Effector CD4-positive, alpha-beta T cell (primary cell): Measurements from ENCODE around the gene CDK6.
"Not testable (repeated sequence)": the region's sequence is repeated elsewhere in the genome, so short reads cannot be mapped to it uniquely, and the experiment has no call there.

Source experiments
- DNase-seq: peaks from one replicate; pipeline ENCODE4 v3.0.0-alpha.2; 2020
- total RNA-seq: gene quantifications from one replicate; lab custom pipeline; 2026; lab: John Stamatoyannopoulos, UW

CDK6 gene
- 79.0 reads per million, percentile 78 among the genes with 10 or more reads in this experiment for total RNA-seq

DNA sequence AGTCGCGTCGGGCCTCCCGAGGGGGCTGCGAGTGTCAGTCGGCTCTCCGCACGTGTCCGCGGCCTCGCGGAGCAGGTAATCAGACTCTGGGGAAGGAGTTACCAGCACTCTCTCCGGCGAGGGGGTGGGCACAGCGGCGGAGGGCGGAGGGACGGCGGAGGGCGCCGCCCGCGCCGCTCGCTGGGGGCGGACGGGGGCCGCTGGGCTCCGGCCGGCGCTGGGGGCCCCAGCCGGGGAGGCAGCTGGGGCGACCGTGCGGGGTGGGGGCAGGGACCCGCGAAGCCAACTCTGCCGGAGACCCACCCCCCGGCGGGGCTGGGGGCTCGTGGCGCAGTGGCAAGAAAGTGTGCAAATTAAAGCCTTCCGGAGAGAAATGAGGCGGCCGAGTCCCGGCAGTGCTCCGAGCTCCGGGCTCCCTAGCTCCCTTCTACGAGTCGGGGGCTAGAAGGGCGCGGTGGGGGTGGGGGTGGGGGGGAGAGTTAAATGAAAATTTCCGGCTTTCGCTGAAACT is at the start of gene CDK6:
Gene CDK6, minus strand, starts transcription at position 85 of the 511 bp plus-strand sequence. CDS start 3,250 bp downstream, outside the sequence.
- peak; percentile 48 for DNase-seq

DNA sequence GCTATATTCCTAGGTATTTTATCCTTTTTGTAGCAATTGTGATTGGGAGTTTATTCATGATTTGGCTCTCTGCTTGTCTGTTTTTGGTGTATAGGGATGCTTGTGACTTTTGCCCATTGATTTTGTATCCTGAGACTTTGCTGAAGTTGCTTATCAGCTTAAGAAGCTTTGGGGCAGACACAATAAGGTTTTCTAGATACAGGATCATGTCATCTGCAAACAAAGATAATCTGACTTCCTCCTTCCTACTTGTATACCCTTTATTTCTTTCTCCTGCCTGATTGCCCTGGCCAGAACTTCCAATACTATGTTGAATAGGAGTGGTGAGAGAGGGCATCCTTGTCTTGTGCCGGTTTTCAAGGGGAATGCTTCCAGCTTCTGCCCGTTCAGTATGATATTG is 49.7 kb upstream of the CDK6 start:
- not testable (repeated sequence) for DNase-seq

DNA sequence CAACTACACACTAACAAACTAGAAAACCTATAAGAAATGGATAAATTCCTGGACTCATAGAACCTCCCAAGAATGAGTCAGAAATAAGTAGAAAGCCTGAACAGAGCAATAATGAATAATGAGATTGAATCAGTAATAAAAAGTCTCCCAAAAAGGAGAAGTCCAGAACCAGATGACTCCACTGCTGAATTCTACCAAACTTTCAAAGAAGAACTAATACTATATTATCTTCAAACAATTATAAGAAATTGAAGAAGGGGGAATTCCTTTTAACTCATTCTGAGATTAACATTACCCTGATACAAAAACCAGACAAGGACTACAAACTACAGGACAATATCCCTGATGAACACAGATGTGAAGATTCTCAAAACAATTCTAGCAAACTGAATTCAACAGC is 47.8 kb upstream of the CDK6 start:
- DNase-seq, result no peak

DNA sequence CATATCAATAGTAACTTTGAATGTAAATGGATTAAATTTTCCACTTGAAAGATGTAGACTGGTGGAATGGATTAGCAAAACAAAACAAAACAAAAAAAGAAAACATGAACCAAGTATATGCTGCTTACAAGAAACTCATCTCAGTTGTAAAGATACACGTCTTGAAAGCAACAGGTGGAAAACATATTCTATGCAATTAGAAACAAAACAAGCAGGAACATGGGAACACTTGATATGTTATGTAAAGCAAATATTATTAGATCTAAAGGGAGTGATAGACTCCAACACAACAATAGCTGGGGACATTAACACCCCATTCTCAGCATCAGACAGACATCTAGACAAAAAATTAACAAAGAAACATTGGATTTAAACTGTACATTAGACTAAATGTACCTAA is 46.4 kb upstream of the CDK6 start:
- DNase-seq, result no peak

DNA sequence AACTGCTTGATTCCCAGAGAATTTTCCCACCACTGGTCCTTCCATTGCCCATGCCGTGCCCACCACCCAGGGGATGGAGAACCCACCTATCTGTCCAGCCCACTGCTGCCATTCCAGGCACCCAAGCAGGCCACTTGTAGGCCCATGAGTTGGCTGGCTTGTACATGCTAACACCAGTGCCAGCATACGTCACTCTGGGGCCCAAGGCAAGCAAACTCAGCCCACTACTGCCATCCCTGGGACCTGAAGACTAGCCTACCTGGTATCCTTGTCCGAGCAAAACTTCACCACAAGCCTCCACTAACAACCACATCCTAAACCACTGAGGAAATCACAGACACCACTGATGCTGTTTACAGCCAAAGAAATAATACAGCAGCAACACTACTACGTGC is 44.7 kb upstream of the CDK6 start:
- DNase-seq, result no peak

DNA sequence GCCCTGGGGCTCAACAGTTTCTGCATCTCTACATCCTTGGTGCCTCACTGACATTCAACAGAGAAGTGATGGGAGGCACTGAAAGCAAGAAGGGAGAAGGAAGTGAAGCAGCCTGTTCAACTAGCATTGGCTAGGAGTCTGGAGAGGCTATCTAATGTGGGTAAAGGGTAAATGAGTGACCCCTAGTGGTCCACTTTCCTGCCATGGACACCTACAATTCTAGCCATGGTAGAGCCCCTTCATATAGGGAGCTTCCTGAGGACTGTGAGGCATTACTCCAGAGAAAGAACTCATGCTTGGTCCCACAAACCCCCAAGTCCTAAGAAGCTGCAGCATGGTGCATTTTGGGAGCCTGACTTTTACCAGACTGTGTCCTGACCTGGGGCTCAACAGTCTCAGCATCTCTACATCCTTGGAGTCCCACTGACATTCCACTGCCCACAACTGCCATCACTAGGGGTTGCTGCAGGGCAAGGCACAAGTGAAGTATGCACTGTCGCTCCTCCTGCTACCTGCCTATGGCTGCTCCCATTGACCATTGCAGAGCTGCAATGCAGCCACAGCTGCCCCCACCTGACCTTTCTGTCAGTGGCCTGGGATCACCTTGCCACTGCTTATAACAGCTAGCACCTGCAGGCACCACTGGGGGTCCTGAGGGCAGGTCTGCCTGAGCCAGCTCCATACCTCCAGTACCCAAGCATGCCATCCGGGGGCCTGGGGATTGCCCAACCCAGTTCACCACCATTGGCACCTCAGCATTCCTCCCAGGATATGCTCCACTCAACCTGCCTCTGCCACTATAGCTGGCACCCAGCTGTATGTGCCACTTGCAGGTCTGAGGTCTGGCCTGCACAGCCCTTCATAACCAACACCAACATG is 44.1 kb upstream of the CDK6 start:
- no peak for DNase-seq

- no peak for DNase-seq
Observed at GRCh38 chr7:92877367-92877766, 41.0 kb upstream of the CDK6 start.

DNA sequence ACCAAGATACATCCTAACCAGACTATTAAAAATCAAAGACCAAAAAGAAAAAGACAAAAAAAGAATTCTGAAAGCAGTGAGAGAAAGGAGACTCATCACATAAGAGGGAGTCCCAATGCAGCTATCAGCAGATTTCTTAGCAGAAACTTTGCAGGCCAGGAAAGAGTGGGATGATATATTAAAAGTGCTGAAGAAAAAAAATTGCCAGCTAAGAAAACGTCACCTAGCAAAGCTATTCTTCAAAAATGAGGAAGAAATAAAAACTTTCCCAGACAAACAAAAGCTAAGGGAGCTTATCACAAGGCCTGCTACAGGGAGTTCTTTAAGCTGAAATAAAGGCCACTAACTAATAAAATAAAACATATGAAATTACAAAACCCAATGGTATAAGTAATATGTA is 40.5 kb upstream of the CDK6 start:
- no peak for DNase-seq

DNA sequence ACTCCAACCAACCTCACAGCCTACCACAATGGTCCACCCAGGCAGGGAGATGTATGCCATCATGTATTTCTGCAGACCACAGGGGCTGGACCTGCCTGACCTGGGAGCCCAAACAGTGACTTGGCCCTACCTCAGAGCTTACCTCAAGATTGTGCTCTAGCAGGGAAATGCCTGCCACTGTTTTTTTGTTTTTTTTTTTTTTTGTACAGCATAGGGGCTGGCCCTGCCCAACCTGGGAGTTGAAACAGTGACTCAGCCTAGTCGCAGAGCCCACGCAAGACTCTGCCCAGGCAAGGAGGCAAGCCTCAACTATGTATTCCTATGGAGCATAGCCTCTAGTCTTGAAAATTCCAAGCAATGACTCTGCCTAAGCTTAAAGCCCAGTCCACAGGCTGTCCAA is 39.3 kb upstream of the CDK6 start:
- DNase-seq, result no peak

DNA sequence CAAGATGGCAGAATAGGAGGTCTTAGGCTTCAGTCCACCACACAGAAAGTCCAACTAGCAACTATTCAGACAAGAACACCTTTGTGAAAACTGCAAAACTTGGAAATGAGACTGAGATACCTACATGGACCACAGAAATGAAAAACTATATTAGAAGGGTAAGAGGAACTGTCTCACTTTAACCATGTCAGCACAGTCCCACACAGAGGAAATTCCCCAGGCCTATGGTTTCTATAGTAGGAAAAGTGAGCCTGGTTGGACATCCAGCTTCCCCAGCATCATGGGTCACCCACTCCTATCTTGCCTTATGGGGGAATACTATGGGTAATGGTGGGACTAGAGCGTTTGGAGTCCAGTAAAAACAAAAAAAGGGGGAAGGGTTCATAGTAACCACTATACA is 38.8 kb upstream of the CDK6 start:
- DNase-seq, result no peak

GRCh38 chr7:92874567-92874966 is 38.2 kb upstream of the CDK6 start:
- DNase-seq, result no peak

DNA sequence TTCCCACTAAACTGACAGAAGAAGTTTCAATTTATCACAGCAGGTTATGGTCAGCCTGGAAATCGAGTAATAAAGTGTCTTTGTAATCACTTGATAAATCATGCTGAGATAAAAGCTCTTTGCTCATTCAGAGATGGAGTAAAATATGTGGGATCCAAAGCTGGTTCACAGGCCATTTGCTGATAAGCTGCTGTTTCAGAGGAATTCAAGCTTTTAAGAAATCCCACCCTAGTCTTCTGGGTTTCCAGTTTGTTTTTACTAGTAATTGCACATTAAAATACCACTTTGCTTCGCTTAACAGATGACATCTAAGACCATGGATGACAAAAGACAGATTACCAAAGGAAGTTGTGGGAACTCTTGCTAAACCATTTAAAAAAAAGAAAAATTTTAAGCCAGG is 37.4 kb upstream of the CDK6 start:
- no peak for DNase-seq

- DNase-seq, result no peak
Observed at GRCh38 chr7:92872701-92873100, 36.3 kb upstream of the CDK6 start.

- no peak for DNase-seq
Observed at GRCh38 chr7:92868683-92869293, 32.4 kb upstream of the CDK6 start.

GRCh38 chr7:92864169-92864568 is 27.8 kb upstream of the CDK6 start:
- not testable (repeated sequence) for DNase-seq

GRCh38 chr7:92856436-92856835 is 20.1 kb upstream of the CDK6 start:
- DNase-seq, result no peak

DNA sequence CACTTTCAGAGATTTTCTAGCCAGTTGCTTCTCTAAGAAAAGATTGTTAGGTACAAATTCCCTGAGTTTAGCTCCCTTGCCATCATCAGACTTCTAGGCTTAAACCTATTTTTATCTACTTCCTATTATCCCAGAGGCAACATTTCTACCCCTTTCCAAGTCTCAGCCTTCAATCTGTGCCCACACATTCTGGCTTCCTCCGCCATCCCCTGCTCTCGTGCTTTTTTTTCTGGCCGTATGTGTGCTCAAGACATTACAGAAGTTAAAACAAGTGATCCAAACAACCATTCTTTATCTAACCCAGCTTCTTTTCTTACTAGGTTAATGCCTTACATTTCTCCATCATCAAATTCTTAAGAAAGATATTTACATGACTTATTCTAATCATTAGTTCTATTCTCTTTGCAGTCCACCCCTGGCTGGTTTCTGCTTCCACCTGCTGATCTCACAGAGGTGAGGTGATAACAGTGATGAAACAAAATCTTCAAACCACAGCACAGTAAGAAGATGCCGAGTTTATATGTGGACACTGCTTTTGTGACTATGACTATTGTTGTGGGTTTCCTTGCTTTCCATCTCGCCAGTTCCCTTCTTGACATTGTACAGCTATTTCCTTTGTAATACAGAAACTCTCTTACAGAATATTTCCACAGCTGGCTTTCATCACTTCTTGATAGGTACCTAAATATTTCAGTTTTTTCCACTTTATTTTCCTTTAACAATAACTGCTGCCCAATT is 18.3 kb upstream of the CDK6 start:
- no peak for DNase-seq

DNA sequence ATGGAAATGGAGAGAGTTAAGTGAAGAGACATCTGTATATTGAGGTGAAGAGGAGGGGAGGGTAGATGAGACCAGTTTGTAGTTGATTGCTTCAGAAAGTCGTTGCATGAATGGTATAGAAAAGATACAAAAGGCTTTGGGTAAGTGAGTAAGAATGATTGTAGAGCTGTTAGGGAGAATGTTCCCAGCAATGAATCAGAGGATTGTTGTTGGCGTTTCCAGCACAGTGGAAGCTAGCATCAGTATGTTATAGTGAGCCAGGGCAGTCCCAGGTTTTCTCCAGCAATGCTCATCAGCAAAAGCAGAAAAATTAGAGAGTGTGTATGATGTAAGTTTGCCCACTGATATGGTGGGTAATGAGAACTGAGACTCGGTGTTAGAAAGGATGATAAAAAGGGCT is 15.4 kb upstream of the CDK6 start:
- DNase-seq, result no peak

DNA sequence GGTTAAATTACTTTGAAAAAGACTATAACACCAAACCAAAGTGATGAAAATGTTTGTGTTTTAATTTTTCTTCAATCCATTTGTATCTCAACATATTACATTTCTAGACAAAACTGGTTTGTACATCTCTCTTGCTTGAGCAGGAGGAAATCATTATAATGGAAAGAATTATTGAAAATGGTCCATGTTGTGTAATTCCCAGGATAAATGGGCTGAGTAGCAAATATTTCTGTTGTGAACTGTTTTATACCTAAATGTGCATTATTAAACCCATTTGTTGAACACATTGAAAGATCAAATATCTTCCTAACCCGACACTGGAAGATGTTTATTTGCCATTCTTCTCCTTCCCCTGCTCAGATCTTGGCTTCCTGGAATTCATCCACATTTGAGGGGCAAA is 14.1 kb upstream of the CDK6 start:
- no peak for DNase-seq

- no peak for DNase-seq
Observed at GRCh38 chr7:92849322-92849721, 12.9 kb upstream of the CDK6 start.

DNA sequence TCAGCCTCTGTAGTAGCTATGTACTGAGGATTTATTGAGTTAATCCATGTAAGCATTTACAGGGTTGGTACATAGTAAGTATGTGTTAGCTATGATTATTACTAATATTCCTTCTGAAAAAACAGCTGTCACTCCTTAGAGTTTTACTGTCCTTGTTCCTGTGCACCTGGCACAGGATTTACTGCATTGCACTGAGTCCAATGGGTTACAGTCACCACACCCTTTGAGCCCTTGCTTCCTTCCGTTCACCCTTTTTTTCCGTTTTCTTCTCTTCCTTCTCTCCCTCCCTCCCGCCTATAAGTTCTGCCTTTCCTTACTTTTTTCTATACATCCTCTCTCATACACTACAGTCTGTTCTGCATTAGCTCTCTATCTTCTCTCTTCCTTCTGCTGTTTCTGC is 12.5 kb upstream of the CDK6 start:
- no peak for DNase-seq

DNA sequence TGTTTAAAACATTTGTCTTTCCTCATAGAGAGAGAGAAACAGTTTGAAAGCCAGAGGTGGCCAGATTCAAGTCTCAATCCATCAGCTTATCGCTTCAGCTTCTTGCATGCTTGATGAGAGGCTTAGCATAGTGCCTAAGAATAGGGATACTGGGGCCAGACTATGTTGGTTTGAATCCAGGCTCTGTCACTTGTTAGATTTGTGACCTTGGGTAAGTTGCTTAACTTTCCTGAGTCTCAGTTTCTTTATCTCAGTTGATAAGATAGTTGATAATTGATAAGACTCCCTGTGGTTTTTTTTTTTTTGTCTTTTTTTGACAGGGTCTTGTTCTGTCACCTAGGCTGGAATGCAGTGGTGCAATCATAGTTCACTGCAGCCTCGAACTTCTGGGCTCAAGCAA is 12.1 kb upstream of the CDK6 start:
- no peak for DNase-seq

DNA sequence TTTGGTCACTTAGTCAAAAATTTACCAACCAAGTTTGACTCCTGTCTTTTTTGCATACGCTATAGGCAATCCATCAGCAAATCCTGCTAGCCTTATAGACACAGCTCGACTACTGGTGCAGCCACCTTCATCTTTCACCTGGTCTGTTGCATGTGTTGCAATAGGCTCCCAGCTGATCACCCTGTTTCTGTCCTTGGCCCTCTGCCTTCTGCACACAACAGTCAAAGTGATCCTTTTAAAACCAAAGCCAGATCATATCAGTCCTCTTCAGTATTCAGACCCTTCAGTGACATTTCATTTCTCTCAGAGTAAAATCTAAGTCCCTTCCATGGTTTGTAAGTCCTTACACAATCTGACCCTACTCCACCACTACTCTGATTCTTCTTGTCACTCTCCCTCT is 10.9 kb upstream of the CDK6 start:
- DNase-seq, result no peak
